SK-N-SH treated with all-trans-retinoic acid at 6 μM for 48 hours (cell line): Measurements from ENCODE around the gene RGS9.
"Not testable (repeated sequence)": the region's sequence is repeated elsewhere in the genome, so short reads cannot be mapped to it uniquely, and the experiment has no call there.

Source experiments
- PATZ1 ChIP-seq: fragments of 250-450 bp; sonication (Bioruptor Pico); IDR thresholded peaks from 2 replicates; pipeline ENCODE4 v1.8.0; 2020; ENCODE audit warnings: mild to moderate bottlenecking, moderate library complexity, borderline replicate concordance
- ZFP30 ChIP-seq: fragments of 450-650 bp; formaldehyde crosslinking; IDR thresholded peaks from 2 replicates; pipeline ENCODE4 v1.5.0; 2022; ENCODE audit warnings: mild to moderate bottlenecking, moderate library complexity
- ZNF70 ChIP-seq: fragments of 450-650 bp; formaldehyde crosslinking; IDR thresholded peaks from 2 replicates; pipeline ENCODE4 v1.5.0; 2020; ENCODE audit warnings: mild to moderate bottlenecking, moderate library complexity

- TF ChIP-seq ZFP30, ZNF70, PATZ1 (CRISPR knock-in tag): not testable (repeated sequence)
These were observed 44.3 kb upstream of the RGS9 start for GRCh38 chr17:65092721-65093356.
